AG04450 (cell line): ENCODE measurements around the gene P4HTM. TPM values are rescaled to one million over a fixed set of nuclear protein-coding genes. Genes with fewer than 3 reads are reported as not detected.

Source experiments
- CTCF ChIA-PET: fragments of 300-600, 350-600 bp; formaldehyde crosslinking; extraction: SDS; loops from one replicate; lab custom pipeline; 2022; ENCODE audit warnings: antibody characterized with exemption, inconsistent platforms; lab: Charles Lee
- POLR2A ChIA-PET: fragments of 350-600 bp; formaldehyde crosslinking; extraction: SDS; loops from one replicate; lab custom pipeline; 2021; ENCODE audit warnings: antibody characterized with exemption, inconsistent platforms; lab: Yijun Ruan, JAX
- DNase-seq: peaks from one replicate; pipeline ENCODE4 v3.0.0-alpha.2; 2011; ENCODE audit warnings: low read depth, low spot score
- H3K27ac ChIP-seq: one replicate; pipeline ENCODE4 v1.5.1; 2012; ENCODE audit warnings: low read depth, low read length, control low read depth
- H3K27me3 ChIP-seq: one replicate; pipeline ENCODE4 v1.6.0; 2012; ENCODE audit warnings: low read length; ENCODE audit not compliant: control insufficient read depth, insufficient read depth
- H3K4me3 ChIP-seq: 2 replicates; pipeline ENCODE4 v1.5.1; 2011; ENCODE audit warnings: mild to moderate bottlenecking, low read depth, low read length, control low read depth
- H3K9me3 ChIP-seq: 2 replicates; pipeline ENCODE4 v1.5.1; 2012; ENCODE audit warnings: low read length; ENCODE audit not compliant: control insufficient read depth, insufficient read depth
- polyA plus RNA-seq: library from polyadenylated mRNA; depleted of rRNA; stranded (reverse); fragments of >200 nt; gene quantifications from 2 replicates; pipeline ENCODE4 v1.2.3, GENCODE V29; 2011
- TF ChIP-seq, protein P1 (sequence below): IDR thresholded peaks from 2 replicates; pipeline ENCODE4 v1.5.1; 2011; ENCODE audit warnings: low read depth, low read length, control low read depth, inconsistent platforms

The P4HTM gene
- polyA plus RNA-seq, 1 experiment = 18.2 TPM

DNA sequence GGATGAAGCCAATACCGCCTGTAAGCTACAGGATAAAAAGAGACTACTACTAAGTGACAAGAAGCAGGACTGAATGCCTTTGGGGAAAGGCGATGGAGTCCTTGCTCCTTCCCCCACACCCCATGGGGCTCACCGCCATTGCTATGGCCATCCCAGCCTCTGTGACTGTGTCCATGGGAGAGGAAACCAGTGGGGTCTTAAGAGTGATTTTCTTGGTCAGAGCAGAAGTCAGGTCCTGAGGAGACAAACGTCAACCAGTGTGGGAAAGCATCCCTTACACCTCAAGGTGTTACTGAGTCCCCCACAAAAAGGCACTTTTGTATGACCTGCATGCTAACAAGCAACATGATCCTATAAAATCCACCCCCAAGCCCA, 38.2 kb downstream of the P4HTM start:
- TF ChIP-seq, protein P1, sequence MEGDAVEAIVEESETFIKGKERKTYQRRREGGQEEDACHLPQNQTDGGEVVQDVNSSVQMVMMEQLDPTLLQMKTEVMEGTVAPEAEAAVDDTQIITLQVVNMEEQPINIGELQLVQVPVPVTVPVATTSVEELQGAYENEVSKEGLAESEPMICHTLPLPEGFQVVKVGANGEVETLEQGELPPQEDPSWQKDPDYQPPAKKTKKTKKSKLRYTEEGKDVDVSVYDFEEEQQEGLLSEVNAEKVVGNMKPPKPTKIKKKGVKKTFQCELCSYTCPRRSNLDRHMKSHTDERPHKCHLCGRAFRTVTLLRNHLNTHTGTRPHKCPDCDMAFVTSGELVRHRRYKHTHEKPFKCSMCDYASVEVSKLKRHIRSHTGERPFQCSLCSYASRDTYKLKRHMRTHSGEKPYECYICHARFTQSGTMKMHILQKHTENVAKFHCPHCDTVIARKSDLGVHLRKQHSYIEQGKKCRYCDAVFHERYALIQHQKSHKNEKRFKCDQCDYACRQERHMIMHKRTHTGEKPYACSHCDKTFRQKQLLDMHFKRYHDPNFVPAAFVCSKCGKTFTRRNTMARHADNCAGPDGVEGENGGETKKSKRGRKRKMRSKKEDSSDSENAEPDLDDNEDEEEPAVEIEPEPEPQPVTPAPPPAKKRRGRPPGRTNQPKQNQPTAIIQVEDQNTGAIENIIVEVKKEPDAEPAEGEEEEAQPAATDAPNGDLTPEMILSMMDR = no peak

DNA sequence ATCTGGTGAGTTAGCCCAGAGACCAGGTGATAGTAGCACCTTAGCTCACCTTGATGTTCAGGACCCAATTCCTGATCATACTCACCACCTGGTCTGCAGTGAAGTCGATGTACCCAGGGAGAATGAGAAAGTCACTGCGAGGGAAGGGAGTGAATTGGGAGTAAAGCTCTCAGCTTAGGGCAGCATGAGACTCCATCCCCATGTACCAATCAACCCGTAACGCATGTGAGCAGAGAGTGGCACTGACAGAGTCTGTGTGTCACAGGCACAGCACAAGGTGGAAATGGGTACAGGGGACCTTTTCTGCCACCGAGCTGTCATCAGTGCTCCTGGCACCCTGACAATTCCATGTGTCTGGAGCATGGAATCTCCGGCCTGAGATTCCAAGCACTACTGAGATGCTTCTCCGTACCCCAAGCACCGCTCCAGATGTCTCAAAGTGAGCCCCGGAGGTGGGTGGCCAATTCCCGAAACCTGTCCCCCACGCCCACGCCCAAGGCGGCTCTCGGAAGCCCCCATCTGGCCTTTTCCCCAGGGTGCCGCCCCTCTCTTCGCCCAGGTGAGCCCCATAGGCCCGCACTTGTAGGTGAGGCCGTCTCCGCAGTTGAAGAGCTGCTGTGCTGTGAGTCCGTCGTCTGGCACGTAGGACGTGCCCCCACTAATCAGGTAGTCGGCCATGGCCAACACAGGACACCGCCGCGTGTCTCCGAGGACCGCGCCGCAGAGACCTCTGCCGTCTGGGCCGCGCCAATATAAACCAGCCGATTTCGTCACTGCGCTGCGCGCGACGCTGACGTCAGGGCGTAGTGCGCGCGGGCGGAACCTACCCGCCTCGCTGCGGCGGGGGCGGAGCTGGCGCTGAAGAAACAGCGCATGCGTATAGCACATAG, 38.9 kb downstream of the P4HTM start, which contains the start of gene IMPDH2:
Gene IMPDH2 (minus strand): TSS at position 726 of the 890 bp plus-strand sequence. CDS start 48 bp downstream, at position 678.
- TF ChIP-seq, protein P1 = no peak
- CTCF ChIA-PET = interaction anchor here (0.6 kb wide), 1 partner anchor 643 kb away, joined by 4 read pairs; no protein-coding TSS in a partner anchor
- Histone ChIP-seq H3K27me3 (no peaks in the 10 kb centered on the region), H3K4me3 (peak within 1 kb of the TSS; percentile 87), H3K27ac (peak within 1 kb of the TSS; percentile 68), H3K9me3 (no peaks in the 10 kb centered on the region)
- POLR2A ChIA-PET = interaction anchor here (0.6 to 2.2 kb wide), 22 partner anchors 8 to 417 kb away, joined by 3 to 36 read pairs (median 4); partner anchors contain the start of genes DALRD3, LAMB2, P4HTM and QARS1
- DNase-seq = peak; percentile 81

More for the DNA sequence above, 38.2 kb downstream of the P4HTM start:
- no peak for DNase-seq
- H3K9me3 ChIP-seq = no peaks in the 10 kb centered on the region
- H3K27me3 ChIP-seq = no peaks in the 10 kb centered on the region
- CTCF ChIA-PET = interaction anchor here (0.6 kb wide), 1 partner anchor 644 kb away, joined by 4 read pairs; no protein-coding TSS in a partner anchor
- no peak overlapping the region for H3K27ac ChIP-seq
- POLR2A ChIA-PET = interaction anchor here (0.6 to 2.2 kb wide), 5 partner anchors 10 to 416 kb away, joined by 4 to 36 read pairs (median 16); partner anchors contain the start of genes DALRD3, P4HTM, QRICH1 and WDR6
- H3K4me3 ChIP-seq = peak overlapping the region; percentile 87

DNA sequence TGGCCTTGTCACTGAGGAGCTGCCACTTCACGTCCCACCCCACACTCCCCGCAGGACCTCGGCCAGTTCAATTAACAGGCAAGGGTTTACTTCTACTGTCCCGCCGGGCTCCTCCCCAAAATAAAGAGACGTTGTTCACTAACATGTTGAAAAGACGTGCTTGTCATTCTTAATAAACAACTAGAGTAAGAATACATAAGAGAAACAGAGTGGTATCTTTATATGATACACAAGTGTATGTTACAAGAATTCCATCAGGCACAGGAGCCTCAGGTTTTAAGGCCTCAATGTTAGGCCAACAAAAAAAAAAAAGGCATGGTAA, 39.5 kb downstream of the P4HTM start:
- TF ChIP-seq, protein P1 = no peak
- H3K9me3 ChIP-seq = no peaks in the 10 kb centered on the region
- H3K27ac ChIP-seq = peak overlapping the region; percentile 21
- no peaks in the 10 kb centered on the region for H3K27me3 ChIP-seq
- POLR2A ChIA-PET = interaction anchor here (0.6 to 2.2 kb wide), 21 partner anchors 9 to 406 kb away, joined by 3 to 36 read pairs (median 5); partner anchors contain the start of genes DALRD3, LAMB2, P4HTM and QARS1
- no peak for DNase-seq
- H3K4me3 ChIP-seq = peak overlapping the region; percentile 29
- CTCF ChIA-PET = no interaction called here

DNA sequence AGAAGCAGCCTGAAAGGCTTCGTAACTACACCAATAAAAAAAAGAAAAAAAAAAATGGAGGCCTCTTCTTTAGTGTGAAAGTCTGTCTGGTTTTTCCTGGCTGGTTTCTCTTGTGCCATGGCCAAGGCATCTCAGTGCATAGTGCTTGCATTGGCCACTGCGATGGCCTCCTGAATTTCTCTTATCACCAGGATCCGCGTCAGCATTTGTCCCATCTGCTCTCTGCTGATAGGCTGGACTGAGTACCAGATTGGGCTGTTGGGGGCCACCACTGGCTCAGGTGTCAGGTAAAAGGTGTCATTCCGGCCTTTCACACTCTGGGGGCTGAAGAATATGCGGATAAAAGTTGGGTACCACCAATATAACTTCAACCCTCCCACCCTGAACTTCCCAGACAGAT, 40.3 kb downstream of the P4HTM start:
- CTCF ChIA-PET = no interaction called here
- TF ChIP-seq, protein P1 = no peak
- POLR2A ChIA-PET = interaction anchor here (0.6 kb wide), 1 partner anchor 64 kb away, joined by 3 read pairs; no protein-coding TSS in a partner anchor
- Histone ChIP-seq H3K9me3 (no peaks in the 10 kb centered on the region), H3K4me3 (no peak overlapping the region), H3K27me3 (no peaks in the 10 kb centered on the region), H3K27ac (no peak overlapping the region)
- DNase-seq = no peak
